Prostate gland (tissue), 2 donors: ENCODE data around the gene LMAN2L.

Experiments used
- CTCF ChIP-seq, 4 experiments: fragments of 200-600 bp in 2 of 4; fragments of 450-650 bp in 2 of 4; sonication (generic) in 2 of 4; IDR thresholded peaks; 1 replicate in 3 of 4; 2 replicates in 1 of 4; pipeline ENCODE4 v1.5.1; 2016 to 2019; ENCODE audit warnings: antibody characterized with exemption in 4 of 4, mild to moderate bottlenecking in 2 of 4, moderate library complexity in 2 of 4
- POLR2A ChIP-seq: fragments of 450-650 bp; IDR thresholded peaks from one replicate; pipeline ENCODE4 v1.6.1; 2016; ENCODE audit warnings: antibody characterized with exemption, mild to moderate bottlenecking
- POLR2AphosphoS5 ChIP-seq: sonication (generic); formaldehyde crosslinking; IDR thresholded peaks from one replicate; pipeline ENCODE4 v1.6.1; 2017; ENCODE audit warnings: antibody characterized with exemption

- TF ChIP-seq CTCF (IDR thresholded peaks at IDR 0.05) (no peak), POLR2A (no peak), POLR2AphosphoS5 (no peak)
Measured at GRCh38 chr2:96687266-96687665, 52.6 kb downstream of the LMAN2L start.
